AG09319 (cell line): Measurements from ENCODE around the gene SYT6.

Source experiments
- DNase-seq: peaks from one replicate; pipeline ENCODE4 v3.0.0-alpha.2; 2010; ENCODE audit warnings: low read depth; ENCODE audit errors: extremely low read depth
- CTCF ChIP-seq: IDR thresholded peaks from 2 replicates; pipeline ENCODE4 v1.5.1; 2011; ENCODE audit warnings: low read depth, mild to moderate bottlenecking, inconsistent platforms, low read length, moderate library complexity

The SYT6 gene

GRCh38 chr1:114040273-114041015, 113.2 kb downstream of the SYT6 start:
- no peak for TF ChIP-seq CTCF
- DNase-seq: no peak
